Thoracic aorta (tissue), 2 donors: ENCODE results near the gene RADIL. TPM values are rescaled to one million over a fixed set of nuclear protein-coding genes. Genes with fewer than 3 reads are reported as not detected.
A peak's percentile ranks its signal among the peaks of the same experiment; 100 is the strongest.

Source experiments
- ATAC-seq: fragments of 150-250 bp; one replicate; pipeline ENCODE4 v1.8.0; 2017; ENCODE audit warnings: low read depth; ENCODE audit not compliant: insufficient number of reproducible peaks, low FRiP score
- DNase-seq: peaks from one replicate; pipeline ENCODE4 v3.0.0-alpha.2; 2020; ENCODE audit warnings: low spot score
- H3K27ac ChIP-seq, 2 donors: fragments of 200-600 bp; sonication (generic); 1 replicate in 1 of 2; 2 replicates in 1 of 2; pipeline ENCODE4 v1.5.1; 2016; ENCODE audit warnings: mild to moderate bottlenecking in 2 of 2, moderate library complexity in 2 of 2
- H3K27me3 ChIP-seq: fragments of 200-600 bp; sonication (generic); replicated peaks from 2 replicates; pipeline ENCODE4 v1.6.0; 2016; ENCODE audit warnings: mild to moderate bottlenecking; ENCODE audit not compliant: insufficient read depth
- H3K36me3 ChIP-seq: fragments of 200-600 bp; sonication (generic); one replicate; pipeline ENCODE4 v1.5.1; 2016
- H3K4me1 ChIP-seq, 2 donors: fragments of 200-600 bp; sonication (generic); 1 replicate in 1 of 2; 2 replicates in 1 of 2; pipeline versions ENCODE4 v1.5.1 to v1.6.0; 2016; ENCODE audit warnings: low read depth in 2 of 2, mild to moderate bottlenecking in 1 of 2; ENCODE audit not compliant: control insufficient read depth in 1 of 2
- H3K4me3 ChIP-seq: fragments of 200-600 bp; sonication (generic); 2 replicates; pipeline ENCODE4 v1.5.1; 2016; ENCODE audit warnings: mild to moderate bottlenecking
- H3K9me3 ChIP-seq: fragments of 200-600 bp; sonication (generic); 2 replicates; pipeline ENCODE4 v1.5.1; 2016
- CTCF ChIP-seq: fragments of 200-600 bp; sonication (generic); IDR thresholded peaks from one replicate; pipeline ENCODE4 v1.5.1; 2019; ENCODE audit warnings: antibody characterized with exemption
- total RNA-seq, 2 donors: library from RNA; depleted of rRNA; stranded (reverse); fragments of >200 nt; gene quantifications; one replicate each; pipeline versions ENCODE4 v1.1.0 to v1.2.3, GENCODE V29; 2016

Gene RADIL
- total RNA-seq, 2 donors from 2014 or later: 6.7 to 14.4 TPM

DNA sequence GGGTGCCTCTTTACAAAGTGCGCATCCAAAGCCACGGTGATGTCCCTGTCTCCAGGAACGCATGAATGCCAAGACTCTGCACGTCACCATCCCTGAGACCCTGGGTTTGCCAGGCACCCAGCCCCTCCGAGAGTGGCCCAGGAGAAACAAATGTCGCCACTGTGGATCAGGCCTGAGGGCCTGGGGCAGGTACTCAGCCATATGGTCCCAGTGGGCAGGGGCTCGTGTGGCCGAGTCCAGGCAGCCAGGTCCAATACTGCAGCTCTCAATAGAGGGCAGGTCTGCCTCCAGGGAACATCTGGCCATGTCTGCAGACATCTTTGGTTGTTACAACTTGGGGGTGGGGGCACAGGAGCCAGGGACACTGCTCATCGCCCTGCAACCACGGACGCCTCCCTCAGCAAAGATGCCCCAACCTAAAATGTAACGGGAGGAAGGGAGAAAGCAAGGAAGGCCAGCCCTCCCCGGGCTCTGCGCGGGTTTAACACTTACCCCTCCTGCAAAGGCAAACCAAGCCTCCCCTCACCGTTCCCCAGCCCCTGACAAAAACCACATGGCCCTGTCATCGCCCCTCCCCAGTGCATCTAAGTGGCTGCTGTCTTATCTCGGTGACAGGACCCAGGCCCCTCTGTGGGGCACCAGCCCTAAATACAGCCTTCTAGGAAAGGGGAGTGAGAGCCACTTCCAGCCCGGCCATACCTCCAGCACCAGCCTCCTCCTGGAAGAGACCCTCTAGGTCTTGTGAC lies 11.4 kb downstream of the RADIL start:
- DNase-seq (no peak), ATAC-seq (no peak)
- no peak overlapping the region for H3K27ac ChIP-seq
- H3K9me3 ChIP-seq: peaks cover 4% of the 10 kb centered on the region
- H3K36me3 ChIP-seq: no peaks in the 10 kb centered on the region
- H3K4me3 ChIP-seq: no peak overlapping the region
- no peaks in the 10 kb centered on the region for H3K27me3 ChIP-seq
- no peaks in the 10 kb centered on the region for H3K4me1 ChIP-seq
- no peak for TF ChIP-seq CTCF

DNA sequence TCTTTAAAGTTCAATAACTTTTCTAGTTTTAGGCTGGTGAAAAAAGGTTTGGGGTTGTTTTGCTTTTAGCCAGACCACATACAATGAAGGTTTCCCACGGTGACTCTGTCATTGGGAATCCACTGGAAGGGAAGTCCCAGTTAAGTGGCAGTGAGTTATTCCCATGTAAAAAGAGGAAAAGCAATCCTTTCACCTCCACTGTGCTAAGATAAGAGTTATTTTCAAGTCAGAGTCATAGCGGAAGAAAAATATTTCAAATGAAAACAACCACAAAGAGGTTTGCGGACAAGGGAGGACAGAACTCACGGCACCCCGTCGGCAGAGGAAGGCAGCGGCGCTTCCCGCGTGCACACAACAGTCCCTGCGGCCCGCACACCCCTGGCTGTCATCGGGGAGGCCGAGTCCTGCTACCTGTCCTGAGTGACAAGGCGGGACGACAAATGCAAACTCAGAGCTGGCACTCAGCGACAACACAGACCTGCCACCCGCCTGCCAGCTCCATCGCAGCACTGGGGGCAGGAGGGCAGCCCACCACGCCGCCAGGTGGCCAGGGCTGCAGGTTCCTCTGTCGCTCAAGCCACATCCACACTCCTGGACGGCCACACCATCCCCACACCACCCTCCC lies 12.3 kb downstream of the RADIL start:
- Histone ChIP-seq H3K27ac (no peak overlapping the region), H3K27me3 (no peaks in the 10 kb centered on the region), H3K36me3 (no peaks in the 10 kb centered on the region), H3K9me3 (peaks cover 4% of the 10 kb centered on the region), H3K4me3 (no peak overlapping the region), H3K4me1 (no peaks in the 10 kb centered on the region)
- ATAC-seq: no peak
- no peak for DNase-seq
- no peak for TF ChIP-seq CTCF

DNA sequence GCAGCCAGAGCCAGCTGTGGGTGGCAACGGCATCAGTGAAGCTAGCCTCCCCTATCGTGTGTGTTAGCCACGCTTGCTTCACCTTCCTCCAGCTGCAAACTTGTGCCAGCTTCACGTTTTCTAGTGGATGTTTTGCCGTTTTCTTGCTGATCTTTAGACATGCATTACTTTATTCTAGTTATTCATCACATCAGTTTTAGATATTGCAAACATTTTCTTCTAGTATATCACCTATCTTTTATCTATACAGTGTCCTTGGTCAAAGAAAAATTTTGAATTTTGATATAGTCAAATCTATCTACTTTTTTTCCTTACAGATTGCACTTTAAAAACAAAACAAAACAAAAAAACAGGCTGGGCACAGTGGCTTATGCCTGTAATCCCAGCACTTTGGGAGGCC lies 15.0 kb downstream of the RADIL start:
- H3K36me3 ChIP-seq: no peaks in the 10 kb centered on the region
- ATAC-seq: no peak
- no peak for TF ChIP-seq CTCF
- H3K27ac ChIP-seq: no peak overlapping the region
- DNase-seq: no peak
- H3K4me1 ChIP-seq: no peaks in the 10 kb centered on the region
- peaks cover 4% of the 10 kb centered on the region for H3K9me3 ChIP-seq
- H3K4me3 ChIP-seq: no peak overlapping the region
- no peaks in the 10 kb centered on the region for H3K27me3 ChIP-seq

DNA sequence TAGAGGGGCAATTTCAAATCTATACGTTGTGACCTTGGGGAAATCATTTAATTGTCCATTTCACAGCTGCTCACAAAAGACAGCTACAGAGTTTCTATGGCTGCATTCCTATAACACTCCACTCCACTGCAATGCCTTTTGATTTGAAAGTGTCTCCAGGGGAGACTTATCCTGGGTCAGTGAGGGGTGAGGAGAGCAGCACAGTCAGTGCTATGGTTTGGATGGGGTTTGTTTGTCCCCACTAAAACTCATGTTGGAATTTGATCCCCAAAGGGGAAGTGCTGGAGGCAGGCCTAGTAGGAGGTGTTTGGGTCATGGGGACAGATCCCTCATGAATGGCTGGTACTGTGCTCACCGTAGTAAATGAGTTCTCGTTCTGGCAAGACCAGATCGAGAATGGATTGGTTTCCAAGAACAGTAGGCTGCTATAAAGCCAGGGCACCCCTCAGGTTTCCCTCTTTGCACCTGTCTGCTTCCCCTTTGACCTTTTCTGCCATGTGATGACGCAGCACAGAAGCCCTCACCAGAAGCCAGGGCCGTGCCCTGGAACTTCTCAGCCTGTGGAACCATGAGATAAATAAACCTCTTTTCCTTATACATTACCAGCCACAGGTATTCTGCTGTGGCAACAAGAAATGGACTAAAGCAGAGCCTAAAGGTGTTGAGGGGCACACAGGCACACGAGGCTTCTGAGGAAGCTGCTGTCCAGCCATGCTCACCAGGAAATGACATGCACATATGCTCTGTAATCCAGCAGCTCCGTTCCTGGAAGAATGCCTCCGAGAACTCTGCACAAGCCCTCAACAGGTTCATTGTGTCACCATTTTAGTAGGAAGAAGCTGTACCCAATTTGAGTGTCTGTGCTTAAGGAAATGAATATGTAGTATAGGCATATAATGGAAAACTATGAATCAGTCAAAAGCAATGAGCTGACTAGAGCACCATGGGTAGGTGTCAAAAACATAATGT lies 16.7 kb downstream of the RADIL start:
- no peaks in the 10 kb centered on the region for H3K4me1 ChIP-seq
- ATAC-seq (no peak), DNase-seq (no peak)
- H3K27ac ChIP-seq: no peak overlapping the region
- H3K36me3 ChIP-seq: no peaks in the 10 kb centered on the region
- peaks cover 8% of the 10 kb centered on the region for H3K9me3 ChIP-seq
- H3K27me3 ChIP-seq: no peaks in the 10 kb centered on the region
- no peak for TF ChIP-seq CTCF
- H3K4me3 ChIP-seq: no peak overlapping the region

DNA sequence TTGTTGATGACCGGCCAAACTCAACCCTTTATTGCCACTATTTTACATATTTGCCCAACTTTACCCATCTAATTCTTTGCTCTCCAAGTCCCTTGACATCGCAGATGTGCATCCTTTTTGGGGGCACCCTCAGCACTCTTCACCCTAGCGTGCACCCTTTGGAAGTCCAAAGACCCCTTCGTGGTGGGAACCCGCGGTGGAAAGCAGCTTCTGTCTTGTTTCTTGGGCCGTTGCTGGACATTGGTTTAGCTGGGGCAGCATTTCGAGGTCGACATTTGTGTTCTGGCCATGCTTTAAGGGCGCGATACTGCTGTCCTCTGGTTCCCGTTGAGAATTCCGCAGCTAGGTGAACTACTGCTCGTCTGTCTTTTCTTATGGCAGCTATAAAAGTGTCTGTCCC lies 21.4 kb downstream of the RADIL start:
- no peak overlapping the region for H3K27ac ChIP-seq

More for the DNA sequence above, 21.4 kb downstream of the RADIL start:
- no peak for TF ChIP-seq CTCF
- peak overlapping the region; percentile 57 for H3K4me3 ChIP-seq
- DNase-seq (no peak), ATAC-seq (no peak)
- peaks cover 4% of the 10 kb centered on the region for H3K9me3 ChIP-seq
- no peaks in the 10 kb centered on the region for H3K4me1 ChIP-seq
- no peaks in the 10 kb centered on the region for H3K27me3 ChIP-seq
- H3K36me3 ChIP-seq: no peaks in the 10 kb centered on the region
